Suprapubic skin (tissue), 4 donors: ENCODE results near the gene CLEC16A. TPM values are rescaled to one million over a fixed set of nuclear protein-coding genes. Genes with fewer than 3 reads are reported as not detected.
"Not testable (repeated sequence)": the region's sequence is repeated elsewhere in the genome, so short reads cannot be mapped to it uniquely, and the experiment has no call there.

Source experiments
- DNase-seq, 2 donors: peaks; one replicate each; pipeline ENCODE4 v3.0.0-alpha.2; 2019; ENCODE audit warnings: low spot score in 2 of 2
- H3K27ac ChIP-seq: fragments of 200-600 bp; sonication (generic); one replicate; pipeline ENCODE4 v1.5.1; 2019
- H3K27me3 ChIP-seq: fragments of 200-600 bp; sonication (generic); one replicate; pipeline ENCODE4 v1.5.1; 2019
- H3K36me3 ChIP-seq: fragments of 200-600 bp; sonication (generic); one replicate; pipeline ENCODE4 v1.5.1; 2019
- H3K4me1 ChIP-seq: fragments of 200-600 bp; sonication (generic); one replicate; pipeline ENCODE4 v1.5.1; 2019
- H3K4me3 ChIP-seq: fragments of 200-600 bp; sonication (generic); one replicate; pipeline ENCODE4 v1.5.1; 2019; ENCODE audit warnings: mild to moderate bottlenecking
- H3K9me3 ChIP-seq: fragments of 200-600 bp; sonication (generic); one replicate; pipeline ENCODE4 v1.5.1; 2019
- EP300 ChIP-seq: sonication (generic); formaldehyde crosslinking; IDR thresholded peaks from one replicate; pipeline ENCODE4 v1.6.1; 2017; ENCODE audit warnings: antibody characterized with exemption
- POLR2A ChIP-seq, 2 donors: fragments of 450-650 bp; IDR thresholded peaks; one replicate each; pipeline ENCODE4 v1.6.1; 2017; ENCODE audit warnings: antibody characterized with exemption in 2 of 2, mild to moderate bottlenecking in 2 of 2, moderate library complexity in 2 of 2
- POLR2AphosphoS5 ChIP-seq, 3 donors: sonication (generic); formaldehyde crosslinking; IDR thresholded peaks; one replicate each; pipeline ENCODE4 v1.6.1; 2017; ENCODE audit warnings: antibody characterized with exemption in 3 of 3
- WGBS: methylation state at CpG from one replicate; pipeline ENCODE4 v1.1.5; 2018; 5-methylcytosine and 5-hydroxymethylcytosine counted together
- total RNA-seq, 4 donors: library from RNA; depleted of rRNA; stranded (reverse); fragments of >200 nt; gene quantifications; one replicate each; pipeline ENCODE4 v1.1.0, GENCODE V29; 2016
- TF ChIP-seq, protein P1 (sequence below), 2 donors: fragments of 200-600 bp in 1 of 2; fragments of 450-650 bp in 1 of 2; sonication (generic) in 1 of 2; IDR thresholded peaks; one replicate each; pipeline ENCODE4 v1.5.1; 2016 to 2019; ENCODE audit warnings: antibody characterized with exemption in 2 of 2, mild to moderate bottlenecking in 1 of 2, moderate library complexity in 1 of 2

Gene CLEC16A
- total RNA-seq, 4 donors from 2014 or later: 37.2 to 62.3 (median 39.0) TPM

DNA sequence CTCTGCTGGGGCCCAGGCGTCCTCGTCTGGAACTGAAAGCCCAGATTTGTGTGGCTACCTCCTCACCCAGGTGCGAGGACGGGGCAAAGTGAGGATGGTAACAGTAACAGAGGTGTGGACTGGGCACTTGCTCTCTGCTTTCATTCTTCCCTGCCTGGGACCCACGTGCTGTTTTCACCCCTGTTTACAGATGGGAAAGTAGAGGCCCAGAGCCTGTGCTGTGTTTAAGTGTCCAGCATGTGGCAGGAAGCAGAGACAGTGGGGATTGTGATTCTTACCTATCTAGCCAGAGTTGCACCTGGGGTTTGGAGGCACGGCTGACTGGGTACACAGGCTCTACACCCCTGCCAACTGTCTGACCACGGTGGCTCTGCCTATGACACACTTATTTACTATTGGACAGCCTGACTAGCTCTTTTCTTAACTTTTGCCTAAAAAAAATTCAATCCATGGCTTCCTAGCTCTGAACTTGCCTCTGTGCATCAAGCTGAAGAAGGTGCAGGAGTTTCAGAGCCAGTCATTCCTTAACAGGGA is 155.4 kb downstream of the CLEC16A start:
- H3K36me3 ChIP-seq: no peaks in the 10 kb centered on the region
- no peaks in the 10 kb centered on the region for H3K9me3 ChIP-seq
- peaks cover 31% of the 10 kb centered on the region for H3K4me1 ChIP-seq
- no peak for DNase-seq
- TF ChIP-seq POLR2A (IDR thresholded peaks at IDR 0.05) (no peak), POLR2AphosphoS5 (IDR thresholded peaks at IDR 0.05) (no peak)
- no peaks in the 10 kb centered on the region for H3K27me3 ChIP-seq
- no peak overlapping the region for H3K4me3 ChIP-seq
- H3K27ac ChIP-seq: peak overlapping the region; percentile 25
- 75% methylated on average over 7 of the region's 7 CpGs for WGBS

DNA sequence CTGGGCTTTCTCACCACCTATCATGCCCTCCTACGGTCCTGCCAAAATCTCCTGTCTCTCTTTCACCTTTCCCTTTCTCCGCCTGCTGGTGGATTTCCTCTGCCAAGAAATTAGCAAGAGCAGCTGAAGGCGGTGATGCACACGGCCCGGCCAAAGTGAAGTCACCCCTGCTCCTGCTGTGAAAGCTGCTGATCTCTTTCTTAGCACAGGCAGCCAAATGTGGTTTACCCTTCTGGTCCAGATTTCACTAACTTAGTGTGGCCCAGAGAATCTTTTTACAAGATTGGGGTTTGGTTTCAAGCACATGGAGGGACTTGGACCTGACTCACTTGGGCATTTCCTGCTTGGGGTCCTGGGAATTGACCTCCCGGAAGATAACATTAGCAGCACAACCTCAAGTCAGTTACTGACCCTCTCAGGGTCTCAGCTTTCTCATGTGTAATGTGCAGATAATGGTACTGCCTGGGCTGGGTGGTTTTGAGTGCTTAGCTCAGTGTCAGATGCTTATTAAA is 155.9 kb downstream of the CLEC16A start:
- peaks cover 36% of the 10 kb centered on the region for H3K4me1 ChIP-seq
- TF ChIP-seq EP300 (no peak), POLR2AphosphoS5 (IDR thresholded peaks at IDR 0.05) (no peak), POLR2A (IDR thresholded peaks at IDR 0.05) (no peak)
- TF ChIP-seq, protein P1, sequence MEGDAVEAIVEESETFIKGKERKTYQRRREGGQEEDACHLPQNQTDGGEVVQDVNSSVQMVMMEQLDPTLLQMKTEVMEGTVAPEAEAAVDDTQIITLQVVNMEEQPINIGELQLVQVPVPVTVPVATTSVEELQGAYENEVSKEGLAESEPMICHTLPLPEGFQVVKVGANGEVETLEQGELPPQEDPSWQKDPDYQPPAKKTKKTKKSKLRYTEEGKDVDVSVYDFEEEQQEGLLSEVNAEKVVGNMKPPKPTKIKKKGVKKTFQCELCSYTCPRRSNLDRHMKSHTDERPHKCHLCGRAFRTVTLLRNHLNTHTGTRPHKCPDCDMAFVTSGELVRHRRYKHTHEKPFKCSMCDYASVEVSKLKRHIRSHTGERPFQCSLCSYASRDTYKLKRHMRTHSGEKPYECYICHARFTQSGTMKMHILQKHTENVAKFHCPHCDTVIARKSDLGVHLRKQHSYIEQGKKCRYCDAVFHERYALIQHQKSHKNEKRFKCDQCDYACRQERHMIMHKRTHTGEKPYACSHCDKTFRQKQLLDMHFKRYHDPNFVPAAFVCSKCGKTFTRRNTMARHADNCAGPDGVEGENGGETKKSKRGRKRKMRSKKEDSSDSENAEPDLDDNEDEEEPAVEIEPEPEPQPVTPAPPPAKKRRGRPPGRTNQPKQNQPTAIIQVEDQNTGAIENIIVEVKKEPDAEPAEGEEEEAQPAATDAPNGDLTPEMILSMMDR (IDR thresholded peaks at IDR 0.05): no peak
- WGBS: 50% methylated on average over 6 of the region's 6 CpGs

DNA sequence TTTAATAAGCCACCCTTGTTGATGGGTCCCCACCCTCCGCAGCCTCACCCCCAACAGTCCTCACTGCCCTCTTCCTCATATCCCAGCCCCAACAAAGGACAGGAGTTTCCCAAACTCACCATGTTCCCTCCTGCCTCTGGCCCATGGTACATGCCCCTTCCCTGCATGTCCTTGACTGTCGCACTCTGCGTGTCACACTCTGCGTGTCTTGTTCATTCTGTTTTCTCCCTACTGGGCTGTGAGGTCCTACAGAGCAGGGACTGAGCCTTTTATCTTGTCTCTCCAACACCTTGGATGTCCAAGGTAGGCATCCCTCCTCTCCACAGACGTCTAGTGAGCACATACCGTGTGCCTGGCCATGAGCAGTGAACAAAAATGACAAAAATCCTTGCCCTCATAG is 156.9 kb downstream of the CLEC16A start:
- no peak for DNase-seq
- TF ChIP-seq POLR2AphosphoS5 (IDR thresholded peaks at IDR 0.05) (no peak), EP300 (no peak), POLR2A (IDR thresholded peaks at IDR 0.05) (no peak)
- TF ChIP-seq, protein P1 (IDR thresholded peaks at IDR 0.05): no peak
- no peaks in the 10 kb centered on the region for H3K9me3 ChIP-seq
- no peak overlapping the region for H3K4me3 ChIP-seq
- WGBS: 94% methylated on average over 6 of the region's 6 CpGs
- H3K27me3 ChIP-seq: no peaks in the 10 kb centered on the region
- peaks cover 43% of the 10 kb centered on the region for H3K4me1 ChIP-seq
- no peaks in the 10 kb centered on the region for H3K36me3 ChIP-seq
- no peak overlapping the region for H3K27ac ChIP-seq

More for the DNA sequence above, 155.9 kb downstream of the CLEC16A start:
- H3K9me3 ChIP-seq: no peaks in the 10 kb centered on the region
- H3K27me3 ChIP-seq: no peaks in the 10 kb centered on the region
- no peaks in the 10 kb centered on the region for H3K36me3 ChIP-seq
- H3K27ac ChIP-seq: peak overlapping the region; percentile 25
- peak in 1 of 2 donors; percentile 64 for DNase-seq
- H3K4me3 ChIP-seq: no peak overlapping the region

DNA sequence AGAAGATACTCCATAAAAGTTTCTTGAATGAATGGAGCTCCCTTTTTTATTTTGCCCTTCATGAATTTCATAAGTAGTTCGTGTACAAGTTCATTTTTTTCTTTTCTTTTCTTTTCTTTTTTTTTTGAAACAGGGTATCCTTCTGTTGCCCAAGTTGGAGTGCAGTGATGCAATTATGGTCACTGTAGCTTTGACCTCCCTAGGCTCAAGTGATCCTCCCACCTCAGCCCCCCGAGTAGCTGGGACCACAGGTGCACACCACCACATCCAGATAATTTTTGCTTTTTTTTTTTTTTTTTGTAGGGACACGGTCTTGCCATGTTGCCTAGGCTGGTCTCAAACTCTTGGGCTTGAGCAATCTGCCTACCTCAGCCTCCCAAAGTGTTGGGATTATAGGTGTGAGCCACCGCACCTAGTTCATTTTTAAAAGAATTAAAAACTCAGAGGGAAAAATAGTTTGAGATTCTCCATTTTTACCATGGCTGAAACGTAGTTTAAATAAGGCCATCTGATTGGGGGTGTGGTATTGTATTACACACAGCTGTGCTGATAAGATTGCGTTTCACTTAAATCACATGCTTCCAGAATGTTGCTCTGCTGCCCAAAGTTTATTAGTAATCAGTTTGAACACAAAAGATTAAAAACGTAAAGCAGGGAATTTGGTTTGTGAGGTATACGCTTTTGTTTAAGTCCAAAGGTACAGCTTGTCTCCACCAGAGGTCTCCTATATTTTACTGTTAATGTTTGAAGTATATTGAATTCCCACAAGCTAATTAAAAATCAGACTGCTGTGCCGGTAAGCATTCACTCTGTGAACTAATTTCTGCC is 157.5 kb downstream of the CLEC16A start:
- H3K27me3 ChIP-seq: no peaks in the 10 kb centered on the region
- no peak for DNase-seq
- H3K4me1 ChIP-seq: peaks cover 43% of the 10 kb centered on the region
- no peaks in the 10 kb centered on the region for H3K36me3 ChIP-seq
- 68% methylated on average over 9 of the region's 9 CpGs for WGBS
- no peak overlapping the region for H3K4me3 ChIP-seq
- TF ChIP-seq POLR2A (IDR thresholded peaks at IDR 0.05) (no peak), EP300 (no peak), POLR2AphosphoS5 (IDR thresholded peaks at IDR 0.05) (no peak)
- TF ChIP-seq, protein P1 (IDR thresholded peaks at IDR 0.05): no peak
- no peaks in the 10 kb centered on the region for H3K9me3 ChIP-seq
- H3K27ac ChIP-seq: no peak overlapping the region

DNA sequence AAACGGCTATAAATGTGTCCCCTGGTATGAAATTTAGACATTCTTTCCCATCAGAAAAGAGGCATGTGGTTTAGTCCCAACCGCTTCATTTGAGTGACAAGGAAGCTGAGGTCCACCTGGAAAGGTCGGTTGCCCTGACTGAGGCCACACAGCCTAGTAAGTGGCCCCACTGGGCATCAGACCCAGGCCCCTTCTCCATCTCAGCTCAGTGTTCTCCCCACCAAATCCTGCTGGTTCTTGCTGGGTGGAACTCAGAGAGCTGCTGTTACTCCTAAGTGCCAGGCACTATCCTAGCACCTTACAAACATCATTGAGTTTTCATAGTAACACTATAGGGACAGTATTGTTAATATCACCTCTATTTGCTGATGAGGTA is 158.1 kb downstream of the CLEC16A start:
- no peaks in the 10 kb centered on the region for H3K36me3 ChIP-seq
- H3K9me3 ChIP-seq: no peaks in the 10 kb centered on the region
- 74% methylated on average over 3 of the region's 3 CpGs for WGBS
- H3K4me1 ChIP-seq: peaks cover 43% of the 10 kb centered on the region
- TF ChIP-seq, protein P1 (IDR thresholded peaks at IDR 0.05): no peak
- H3K27me3 ChIP-seq: no peaks in the 10 kb centered on the region
- H3K4me3 ChIP-seq: no peak overlapping the region
- no peak for DNase-seq
- H3K27ac ChIP-seq: no peak overlapping the region

DNA sequence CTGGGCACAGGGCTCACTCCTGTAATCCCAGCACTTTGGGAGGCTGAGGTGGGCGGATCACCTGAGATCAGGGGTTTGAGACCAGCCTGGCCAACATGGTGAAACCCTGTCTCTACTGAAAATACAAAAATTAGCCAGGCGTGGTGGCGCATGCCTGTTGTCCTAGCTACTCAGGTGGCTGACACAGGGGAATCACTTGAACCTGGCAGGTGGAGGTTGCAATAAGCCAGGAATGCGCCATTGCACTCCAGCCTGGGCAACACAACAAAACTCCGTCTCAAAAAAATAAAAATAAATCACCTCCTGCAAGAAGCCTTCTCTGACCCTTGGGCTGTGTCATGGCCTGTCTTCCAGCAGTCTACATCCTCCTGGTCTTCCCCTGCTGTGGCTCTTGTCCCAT is 158.9 kb downstream of the CLEC16A start:
- not testable (repeated sequence) for H3K27ac ChIP-seq, DNase-seq
- peaks cover 43% of the 10 kb centered on the region for H3K4me1 ChIP-seq

More for the DNA sequence above, 158.9 kb downstream of the CLEC16A start:
- not testable (repeated sequence) for H3K9me3 ChIP-seq, H3K27me3 ChIP-seq, H3K4me3 ChIP-seq, H3K36me3 ChIP-seq
- WGBS: 90% methylated on average over 5 of the region's 5 CpGs
